Measurements from ENCODE around the gene METTL1.
A peak's percentile ranks its signal among the peaks of the same experiment; 100 is the strongest.

METTL1 gene

DNA sequence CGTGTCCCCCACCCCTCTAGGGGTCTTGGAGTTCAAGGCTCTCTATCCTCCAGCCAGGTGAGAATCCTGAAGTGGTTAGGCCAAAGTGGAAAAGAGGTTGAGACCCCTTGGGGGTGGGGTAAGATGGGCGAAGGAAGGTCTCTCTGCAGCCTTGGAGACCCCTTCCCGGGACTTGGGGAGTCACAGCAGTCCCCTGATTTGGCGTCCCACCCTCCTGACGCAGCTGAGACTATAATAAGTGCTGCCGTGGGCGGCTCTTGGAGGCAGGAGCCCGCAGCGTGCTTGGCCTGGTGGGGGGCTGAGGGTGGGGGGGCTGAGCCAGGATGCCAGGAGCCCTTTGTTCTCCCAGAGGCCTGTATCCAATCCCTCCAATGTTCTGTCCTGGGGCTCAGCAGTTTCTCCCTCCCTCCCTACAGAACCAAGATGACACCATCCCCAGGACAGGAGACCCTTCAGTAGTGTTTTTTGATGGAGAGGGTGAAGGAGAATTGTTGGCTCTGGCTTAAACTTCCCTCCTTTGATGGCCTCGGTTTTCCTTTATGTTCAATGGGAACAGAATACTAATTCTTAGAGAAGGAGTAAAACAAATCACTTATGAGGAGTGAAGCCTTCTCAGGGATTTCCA is 31.9 kb downstream of the METTL1 start:
- CTCF ChIA-PET, result no interaction called here
- POLR2A ChIA-PET, result interaction anchor here (1.3 kb wide), 1 partner anchor 14 kb away, joined by 7 read pairs; no protein-coding TSS in a partner anchor
- no peak for DNase-seq (ENCODE audit: extremely low spot score)

DNA sequence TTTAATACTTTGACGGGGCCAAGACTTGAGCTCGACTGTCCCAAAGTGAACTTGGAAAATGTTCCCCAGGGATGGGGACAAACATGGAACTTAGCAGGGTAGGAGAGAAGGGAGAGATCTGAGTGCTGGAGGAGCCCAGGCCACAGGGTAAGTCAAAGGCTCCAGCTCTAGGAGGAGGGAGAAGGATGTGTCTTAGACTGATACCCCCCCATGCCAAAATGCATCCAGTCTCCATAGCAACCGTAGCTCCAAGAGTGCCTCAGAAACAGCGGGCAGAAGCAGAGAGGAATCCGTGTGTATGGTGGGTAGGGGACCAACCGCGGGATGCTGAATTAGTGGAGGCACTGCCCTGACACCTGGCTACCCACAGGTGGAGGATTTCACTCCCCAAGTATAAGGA is 32.5 kb downstream of the METTL1 start:
- TF ChIP-seq HDGF (IDR thresholded peaks at IDR 0.05; ENCODE audit: borderline replicate concordance), result no peak
- no peak for TF ChIP-seq FOXA1 (IDR thresholded peaks at IDR 0.05)
- TF ChIP-seq FOXM1 (IDR thresholded peaks at IDR 0.05; ENCODE audit: borderline replicate concordance), result no peak
- no peak for TF ChIP-seq CTBP1 (IDR thresholded peaks at IDR 0.05; ENCODE audit: borderline replicate concordance)
- no peak for TF ChIP-seq SP1 (IDR thresholded peaks at IDR 0.05)
- ChIA-PET POLR2A (interaction anchor here (0.7 kb wide), 1 partner anchor 13 kb away, joined by 3 read pairs; no protein-coding TSS in a partner anchor), CTCF (no interaction called here)
- no peak for DNase-seq (ENCODE audit: extremely low spot score)

More for the DNA sequence above, 31.9 kb downstream of the METTL1 start:
- no peak for TF ChIP-seq ELF4 (IDR thresholded peaks at IDR 0.05)
- TF ChIP-seq ZNF384 (IDR thresholded peaks at IDR 0.05), result no peak
- TF ChIP-seq NFRKB (IDR thresholded peaks at IDR 0.05), result no peak
- TF ChIP-seq BHLHE40 (IDR thresholded peaks at IDR 0.05; ENCODE audit: borderline replicate concordance), result no peak
- TF ChIP-seq CTBP1 (IDR thresholded peaks at IDR 0.05; ENCODE audit: borderline replicate concordance), result no peak
- no peak for TF ChIP-seq TARDBP (IDR thresholded peaks at IDR 0.05)
- no peak for TF ChIP-seq HDGF (IDR thresholded peaks at IDR 0.05; ENCODE audit: borderline replicate concordance)

DNA sequence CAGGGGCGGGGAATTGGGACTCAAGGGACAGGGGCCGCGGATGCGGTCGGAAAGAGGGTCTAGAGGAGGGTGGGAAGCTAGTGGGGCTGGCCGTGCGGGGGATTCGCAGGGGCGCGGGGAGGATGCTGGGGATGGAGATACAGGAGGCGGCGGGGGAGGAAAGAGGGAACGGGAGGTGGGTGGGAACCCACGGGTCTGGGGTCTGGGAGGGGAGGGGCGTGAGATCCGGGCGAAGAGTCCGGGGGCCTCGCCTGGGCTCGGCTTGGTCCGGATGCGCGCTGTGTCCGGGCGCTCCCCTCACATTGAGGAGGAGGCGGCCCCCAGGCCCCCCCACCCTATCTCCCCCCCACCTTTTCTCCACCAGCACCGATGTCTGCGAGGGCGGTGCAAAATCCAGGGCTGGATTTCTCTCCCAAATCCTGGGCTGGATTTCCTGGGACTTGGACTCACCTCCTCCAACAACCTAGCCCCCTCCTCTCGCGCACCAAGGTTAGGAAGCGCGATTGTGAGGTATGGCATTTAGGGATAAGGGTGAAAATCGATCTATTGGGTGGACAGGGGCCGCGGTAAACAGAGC is 33.2 kb downstream of the METTL1 start, which contains the start of gene AGAP2:
TSS of gene AGAP2 (minus strand) at position 82 of the 577 bp plus-strand sequence. CDS start 496 bp downstream, outside the sequence.
- ChIA-PET CTCF (no interaction called here), POLR2A (interaction anchor here (0.7 kb wide), 1 partner anchor 13 kb away, joined by 3 read pairs; no protein-coding TSS in a partner anchor)
- no peak for TF ChIP-seq L3MBTL2 (conservative IDR thresholded peaks at IDR 0.05)
- TF ChIP-seq ZNF384 (IDR thresholded peaks at IDR 0.05), result no peak
- no peak for TF ChIP-seq CTBP1 (IDR thresholded peaks at IDR 0.05; ENCODE audit: borderline replicate concordance)
- no peak for TF ChIP-seq BHLHE40 (IDR thresholded peaks at IDR 0.05; ENCODE audit: borderline replicate concordance)
- DNase-seq (ENCODE audit: extremely low spot score), result peak; percentile 70

DNA sequence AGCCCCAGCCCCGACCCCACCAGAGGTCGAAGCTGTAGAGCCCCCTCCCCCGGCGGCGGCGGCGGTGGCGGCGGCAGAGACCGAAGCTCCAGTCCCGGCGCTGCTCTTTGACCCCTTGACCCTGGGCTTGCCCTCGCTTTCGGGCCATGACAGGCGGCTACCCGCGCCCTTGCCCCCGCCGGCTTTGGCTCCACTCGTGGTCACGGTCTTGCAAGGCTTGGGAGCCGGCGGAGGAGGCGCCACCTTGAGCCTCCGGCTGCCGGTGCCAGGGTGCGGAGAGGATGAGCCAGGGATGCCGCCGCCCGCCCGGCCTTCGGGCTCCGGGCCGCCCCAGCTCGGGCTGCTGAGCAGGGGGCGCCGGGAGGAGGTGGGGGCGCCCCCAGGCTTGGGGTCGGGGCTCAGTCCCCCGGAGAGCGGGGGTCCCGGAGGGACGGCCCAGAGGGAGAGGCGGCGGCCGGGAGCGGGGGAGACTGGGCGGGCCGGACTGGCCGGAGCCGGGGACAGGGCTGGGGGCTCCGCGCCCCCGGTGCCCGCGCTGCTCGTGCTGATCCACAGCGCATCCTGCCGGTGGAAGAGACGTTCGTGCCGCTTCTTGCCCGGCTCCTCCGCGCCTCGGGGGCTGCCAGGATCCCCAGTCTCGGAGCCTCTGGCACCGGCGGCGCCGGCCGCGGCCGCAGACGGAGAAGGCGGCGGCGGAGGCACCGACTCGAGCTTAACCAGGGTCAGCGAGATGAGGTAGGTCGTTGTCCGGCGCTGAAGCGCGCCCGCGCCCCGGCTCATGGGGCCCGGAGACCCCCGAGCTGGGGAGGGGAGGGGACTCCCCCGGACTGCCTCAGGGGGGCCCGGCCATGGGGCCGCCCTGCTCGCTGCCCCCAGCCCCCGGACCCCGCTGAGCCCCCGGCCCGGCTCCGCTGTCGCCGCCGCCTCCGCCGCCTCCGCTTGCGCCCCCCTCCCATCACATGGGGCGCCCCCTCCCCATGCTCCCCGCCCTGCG is 34.1 kb downstream of the METTL1 start:
- TF ChIP-seq CTBP1 (IDR thresholded peaks at IDR 0.05; ENCODE audit: borderline replicate concordance) (no peak), ELF4 (IDR thresholded peaks at IDR 0.05) (no peak), SUZ12 (IDR thresholded peaks at IDR 0.05) (no peak), LEF1 (IDR thresholded peaks at IDR 0.05; ENCODE audit: borderline replicate concordance) (no peak)
- CTCF ChIA-PET, result interaction anchor here (0.7 to 3.6 kb wide), 2 partner anchors 12 to 139 kb away, joined by 4 to 25 read pairs; no protein-coding TSS in a partner anchor
- POLR2A ChIA-PET, result interaction anchor here (0.5 to 6.9 kb wide), 6 partner anchors 7 to 654 kb away, joined by 3 to 42 read pairs (median 4); partner anchors contain the start of genes CDK4, EEF1AKMT3, METTL1 and OS9
- DNase-seq (ENCODE audit: extremely low spot score), result no peak

DNA sequence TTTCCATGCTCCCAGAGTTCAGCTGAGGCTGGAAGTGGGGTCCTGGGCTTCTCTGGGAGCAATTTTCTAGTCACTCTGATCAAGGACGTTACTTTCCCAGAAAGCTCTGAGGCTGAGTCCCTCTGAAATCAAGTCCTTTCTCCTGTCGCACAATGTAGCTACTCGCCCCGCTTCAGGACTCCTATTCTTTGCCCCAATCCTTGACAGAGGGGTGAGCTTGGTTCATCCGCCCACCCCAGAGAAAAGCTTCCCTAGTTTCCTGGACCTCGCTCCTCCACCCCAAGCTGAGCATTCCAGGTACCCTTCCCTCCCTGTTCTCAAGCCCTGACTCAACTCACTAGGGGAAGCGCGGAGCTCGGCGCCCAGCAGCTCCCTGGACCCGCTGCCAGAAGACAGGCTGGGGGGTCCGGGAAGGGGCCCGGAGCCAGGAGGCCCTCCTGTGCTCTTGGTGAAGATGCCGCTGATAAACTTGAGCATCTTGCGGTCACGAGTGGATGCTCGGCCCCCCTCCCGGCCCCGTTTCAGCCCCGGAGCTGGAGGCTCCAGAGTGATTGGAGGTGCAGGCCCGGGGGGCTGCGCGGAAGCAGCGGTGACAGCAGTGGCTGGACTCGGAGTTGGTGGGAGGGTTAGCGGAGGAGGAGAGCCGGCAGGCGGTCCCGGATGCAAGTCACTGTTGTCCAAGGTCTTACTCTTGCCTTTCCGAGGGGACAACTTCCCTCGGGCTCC is 35.0 kb downstream of the METTL1 start:
- TF ChIP-seq ZNF384 (IDR thresholded peaks at IDR 0.05) (no peak), TARDBP (IDR thresholded peaks at IDR 0.05) (no peak), ELF4 (IDR thresholded peaks at IDR 0.05) (no peak)
- ChIA-PET POLR2A (interaction anchor here (0.5 to 6.9 kb wide), 7 partner anchors 8 to 653 kb away, joined by 3 to 42 read pairs (median 4); partner anchors contain the start of genes CDK4, EEF1AKMT3, METTL1 and OS9), CTCF (interaction anchor here (0.7 to 3.6 kb wide), 5 partner anchors 11 to 162 kb away, joined by 3 to 25 read pairs (median 4); no protein-coding TSS in a partner anchor)
- DNase-seq (ENCODE audit: extremely low spot score), result no peak

DNA sequence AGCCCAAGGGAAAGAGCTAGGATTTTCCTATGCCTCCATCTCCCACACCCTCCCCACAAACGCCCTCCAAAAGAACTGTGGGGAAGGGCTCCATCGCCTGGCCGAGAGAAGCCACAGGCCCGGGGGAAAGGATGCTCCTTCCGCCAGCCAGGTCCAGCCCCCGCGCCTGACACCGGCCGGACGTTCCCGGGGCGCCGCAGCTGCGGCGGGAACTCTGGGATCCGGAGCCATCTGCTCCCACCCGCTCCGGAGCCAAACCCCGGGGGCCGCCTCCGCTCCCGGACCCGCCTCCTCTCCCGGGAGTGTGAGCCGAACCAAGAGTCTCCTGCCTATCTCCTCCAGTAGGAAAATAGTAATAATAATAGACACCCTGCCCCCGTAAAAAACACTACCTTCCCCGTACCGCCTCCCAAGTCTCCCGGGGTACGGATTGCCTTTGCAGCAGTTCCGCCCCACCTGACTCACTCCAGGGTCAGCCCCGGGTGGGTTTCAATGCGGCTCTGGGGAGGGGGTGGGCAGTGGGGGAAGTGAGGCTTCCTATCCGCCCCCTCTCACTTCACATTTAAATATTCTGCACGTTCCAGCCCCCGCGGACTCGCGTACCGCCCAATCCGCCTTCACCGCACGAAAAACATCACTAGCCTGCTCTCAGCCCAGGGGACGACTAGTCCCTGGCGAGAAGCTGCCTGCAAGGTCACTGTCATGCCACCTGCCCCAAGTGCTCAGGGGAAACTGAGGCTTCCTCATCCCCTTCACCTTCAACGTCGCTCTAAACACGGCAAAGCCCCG is 35.8 kb downstream of the METTL1 start:
- POLR2A ChIA-PET, result interaction anchor here (0.7 to 6.9 kb wide), 9 partner anchors 9 to 43 kb away, joined by 3 to 42 read pairs (median 4); partner anchors contain the start of genes CDK4, EEF1AKMT3, METTL1 and OS9
- peak; percentile 52 for DNase-seq (ENCODE audit: extremely low spot score)
- TF ChIP-seq SP1 (IDR thresholded peaks at IDR 0.05) (no peak), FOXM1 (IDR thresholded peaks at IDR 0.05; ENCODE audit: borderline replicate concordance) (no peak), CTBP1 (IDR thresholded peaks at IDR 0.05; ENCODE audit: borderline replicate concordance) (no peak), TARDBP (IDR thresholded peaks at IDR 0.05) (no peak), NFRKB (IDR thresholded peaks at IDR 0.05) (no peak), SUZ12 (IDR thresholded peaks at IDR 0.05) (no peak), ZNF384 (IDR thresholded peaks at IDR 0.05) (no peak), L3MBTL2 (conservative IDR thresholded peaks at IDR 0.05) (no peak), LEF1 (IDR thresholded peaks at IDR 0.05; ENCODE audit: borderline replicate concordance) (no peak), HDGF (IDR thresholded peaks at IDR 0.05; ENCODE audit: borderline replicate concordance) (no peak), FOXK2 (IDR thresholded peaks at IDR 0.05) (no peak), ARNT (IDR thresholded peaks at IDR 0.05) (no peak), FOXA1 (IDR thresholded peaks at IDR 0.05) (no peak), ELF4 (IDR thresholded peaks at IDR 0.05) (no peak), BHLHE40 (IDR thresholded peaks at IDR 0.05; ENCODE audit: borderline replicate concordance) (no peak)
- TF ChIP-seq, protein P1, sequence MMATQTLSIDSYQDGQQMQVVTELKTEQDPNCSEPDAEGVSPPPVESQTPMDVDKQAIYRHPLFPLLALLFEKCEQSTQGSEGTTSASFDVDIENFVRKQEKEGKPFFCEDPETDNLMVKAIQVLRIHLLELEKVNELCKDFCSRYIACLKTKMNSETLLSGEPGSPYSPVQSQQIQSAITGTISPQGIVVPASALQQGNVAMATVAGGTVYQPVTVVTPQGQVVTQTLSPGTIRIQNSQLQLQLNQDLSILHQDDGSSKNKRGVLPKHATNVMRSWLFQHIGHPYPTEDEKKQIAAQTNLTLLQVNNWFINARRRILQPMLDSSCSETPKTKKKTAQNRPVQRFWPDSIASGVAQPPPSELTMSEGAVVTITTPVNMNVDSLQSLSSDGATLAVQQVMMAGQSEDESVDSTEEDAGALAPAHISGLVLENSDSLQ (IDR thresholded peaks at IDR 0.05), result no peak
- CTCF ChIA-PET, result interaction anchor here (0.7 to 3.6 kb wide), 9 partner anchors 10 to 277 kb away, joined by 3 to 25 read pairs (median 3); no protein-coding TSS in a partner anchor
